Large intestine (tissue), 3 donors: ENCODE measurements around the gene DNMT3L. TPM values are rescaled to one million over a fixed set of nuclear protein-coding genes. Genes with fewer than 3 reads are reported as not detected.
"Not testable (repeated sequence)": the region's sequence is repeated elsewhere in the genome, so short reads cannot be mapped to it uniquely, and the experiment has no call there.

Experiments used
- DNase-seq, 2 donors: peaks; one replicate each; pipeline versions ENCODE4 v3.0.0 to v3.0.0-alpha.2; 2013
- H3K27ac ChIP-seq: one replicate; pipeline ENCODE4 v1.5.1; 2013; ENCODE audit warnings: low read length
- H3K27me3 ChIP-seq: 2 replicates; pipeline ENCODE4 v1.6.1; 2013; ENCODE audit warnings: low read length; ENCODE audit not compliant: control insufficient read depth, insufficient read depth
- H3K36me3 ChIP-seq: 2 replicates; pipeline ENCODE4 v1.6.1; 2013; ENCODE audit warnings: low read length; ENCODE audit not compliant: control insufficient read depth, insufficient read depth
- H3K4me1 ChIP-seq: one replicate; pipeline ENCODE4 v1.6.1; 2013; ENCODE audit warnings: low read length; ENCODE audit not compliant: control insufficient read depth, insufficient read depth
- H3K4me3 ChIP-seq: one replicate; pipeline ENCODE4 v1.5.1; 2013; ENCODE audit warnings: low read length
- H3K9me3 ChIP-seq: one replicate; pipeline ENCODE4 v1.6.1; 2013; ENCODE audit warnings: mild to moderate bottlenecking, low read depth, low read length, moderate library complexity; ENCODE audit not compliant: control insufficient read depth
- WGBS: methylation state at CpG from one replicate; pipeline ENCODE4 v1.1.5; 2013; ENCODE audit warnings: low lambda C conversion rate; ENCODE audit not compliant: insufficient coverage; 5-methylcytosine and 5-hydroxymethylcytosine counted together
- polyA plus RNA-seq: library from polyadenylated mRNA; unstranded; fragments of 120-200 nt; gene quantifications from one replicate; pipeline ENCODE4 v1.2.1, GENCODE V29; 2013

Gene DNMT3L
- polyA plus RNA-seq, 1 donor: not detected

GRCh38 chr21:44260791-44261631 lies 686 bp downstream of the DNMT3L start:
- WGBS: no CpG with 5 or more reads among the region's 19 CpGs
- Histone ChIP-seq H3K4me1 (no peaks in the 10 kb centered on the region), H3K27ac (no peak overlapping the region), H3K9me3 (peaks cover 8% of the 10 kb centered on the region), H3K36me3 (no peaks in the 10 kb centered on the region), H3K27me3 (no peaks in the 10 kb centered on the region), H3K4me3 (no peak overlapping the region)
- no peak for DNase-seq

- H3K36me3 ChIP-seq: no peaks in the 10 kb centered on the region
- no peak overlapping the region for H3K4me3 ChIP-seq
- DNase-seq: no peak
- H3K27me3 ChIP-seq: no peaks in the 10 kb centered on the region
- 100% methylated on average over 3 of the region's 4 CpGs for WGBS
- no peaks in the 10 kb centered on the region for H3K4me1 ChIP-seq
- H3K27ac ChIP-seq: no peak overlapping the region
- H3K9me3 ChIP-seq: peaks cover 8% of the 10 kb centered on the region
Measured at GRCh38 chr21:44260066-44260465, 1.6 kb downstream of the DNMT3L start.

GRCh38 chr21:44259082-44259705 lies 2.5 kb downstream of the DNMT3L start:
- Histone ChIP-seq H3K27ac (no peak overlapping the region), H3K36me3 (no peaks in the 10 kb centered on the region), H3K9me3 (peaks cover 8% of the 10 kb centered on the region), H3K27me3 (no peaks in the 10 kb centered on the region), H3K4me3 (no peak overlapping the region), H3K4me1 (no peaks in the 10 kb centered on the region)
- no peak for DNase-seq
- WGBS: 80% methylated on average over 2 of the region's 22 CpGs

- whole genome bisulfite sequencing: no CpG with 5 or more reads among the region's 34 CpGs
- H3K36me3 ChIP-seq: no peaks in the 10 kb centered on the region
- DNase-seq: no peak
Measured at GRCh38 chr21:44258056-44258725, 3.5 kb downstream of the DNMT3L start.

GRCh38 chr21:44255511-44255981 lies 6.2 kb downstream of the DNMT3L start:
- no CpG with 5 or more reads among the region's 11 CpGs for WGBS
- no peak for DNase-seq
- no peak overlapping the region for H3K4me3 ChIP-seq
- H3K9me3 ChIP-seq: peaks cover 5% of the 10 kb centered on the region
- H3K27ac ChIP-seq: no peak overlapping the region
- no peaks in the 10 kb centered on the region for H3K27me3 ChIP-seq
- H3K36me3 ChIP-seq: no peaks in the 10 kb centered on the region
- no peaks in the 10 kb centered on the region for H3K4me1 ChIP-seq

More at GRCh38 chr21:44258056-44258725, 3.5 kb downstream of the DNMT3L start:
- Histone ChIP-seq H3K4me1 (no peaks in the 10 kb centered on the region), H3K9me3 (peaks cover 8% of the 10 kb centered on the region), H3K4me3 (no peak overlapping the region), H3K27ac (no peak overlapping the region), H3K27me3 (no peaks in the 10 kb centered on the region)

GRCh38 chr21:44253832-44254710 lies 7.6 kb downstream of the DNMT3L start:
- no peak overlapping the region for H3K4me3 ChIP-seq
- WGBS: no CpG with 5 or more reads among the region's 29 CpGs
- H3K27me3 ChIP-seq: no peaks in the 10 kb centered on the region
- H3K27ac ChIP-seq: no peak overlapping the region
- H3K36me3 ChIP-seq: no peaks in the 10 kb centered on the region
- H3K9me3 ChIP-seq: peaks cover 5% of the 10 kb centered on the region
- H3K4me1 ChIP-seq: no peaks in the 10 kb centered on the region
- DNase-seq: no peak

- not testable (repeated sequence) for H3K27ac ChIP-seq, H3K27me3 ChIP-seq, H3K4me3 ChIP-seq, DNase-seq, H3K36me3 ChIP-seq, H3K9me3 ChIP-seq, H3K4me1 ChIP-seq
- no CpG with 5 or more reads among the region's 33 CpGs for WGBS
Measured at GRCh38 chr21:44249204-44250037, 12.3 kb downstream of the DNMT3L start.

- not testable (repeated sequence) for H3K27me3 ChIP-seq, H3K4me3 ChIP-seq, H3K9me3 ChIP-seq, H3K36me3 ChIP-seq, H3K27ac ChIP-seq, DNase-seq, H3K4me1 ChIP-seq
- WGBS: no CpG with 5 or more reads among the region's 17 CpGs
Measured at GRCh38 chr21:44247904-44248303, 13.8 kb downstream of the DNMT3L start.

- not testable (repeated sequence) for H3K9me3 ChIP-seq
- WGBS: no CpG with 5 or more reads among the region's 15 CpGs
Measured at GRCh38 chr21:44243980-44244379, 17.7 kb downstream of the DNMT3L start.

More at GRCh38 chr21:44243980-44244379, 17.7 kb downstream of the DNMT3L start:
- DNase-seq, H3K36me3 ChIP-seq, H3K27ac ChIP-seq, H3K4me1 ChIP-seq, H3K4me3 ChIP-seq, H3K27me3 ChIP-seq: not testable (repeated sequence)
